ENCODE data around the gene SLC15A4.

SLC15A4 gene

DNA sequence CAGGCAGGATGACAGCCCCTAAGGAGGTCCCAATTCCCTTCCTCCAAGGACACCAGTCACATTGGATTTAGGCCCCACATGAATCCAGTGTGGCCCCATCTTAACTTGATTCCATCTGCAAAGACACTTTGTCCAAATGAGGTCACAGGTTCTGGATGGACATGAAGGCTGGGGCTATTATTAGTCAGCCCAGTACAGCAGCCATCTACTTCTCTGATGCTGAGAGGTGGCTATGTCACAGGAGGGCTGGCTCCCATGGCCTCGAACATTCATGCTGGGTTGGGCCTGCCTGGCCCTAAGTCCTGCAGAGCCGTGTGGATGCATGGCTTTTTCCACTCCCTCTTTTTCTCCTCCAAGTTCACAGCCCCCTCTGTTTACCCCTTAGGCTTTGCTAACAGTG, 35.9 kb downstream of the SLC15A4 start:
- no peaks in the 10 kb centered on the region for H4K20me1 ChIP-seq (ENCODE audit: insufficient read depth, low read length, poor library complexity, severe bottlenecking)
- no peak for TF ChIP-seq EZH2phosphoT487 (IDR thresholded peaks at IDR 0.05; ENCODE audit: borderline replicate concordance)
- TF ChIP-seq, protein P1, sequence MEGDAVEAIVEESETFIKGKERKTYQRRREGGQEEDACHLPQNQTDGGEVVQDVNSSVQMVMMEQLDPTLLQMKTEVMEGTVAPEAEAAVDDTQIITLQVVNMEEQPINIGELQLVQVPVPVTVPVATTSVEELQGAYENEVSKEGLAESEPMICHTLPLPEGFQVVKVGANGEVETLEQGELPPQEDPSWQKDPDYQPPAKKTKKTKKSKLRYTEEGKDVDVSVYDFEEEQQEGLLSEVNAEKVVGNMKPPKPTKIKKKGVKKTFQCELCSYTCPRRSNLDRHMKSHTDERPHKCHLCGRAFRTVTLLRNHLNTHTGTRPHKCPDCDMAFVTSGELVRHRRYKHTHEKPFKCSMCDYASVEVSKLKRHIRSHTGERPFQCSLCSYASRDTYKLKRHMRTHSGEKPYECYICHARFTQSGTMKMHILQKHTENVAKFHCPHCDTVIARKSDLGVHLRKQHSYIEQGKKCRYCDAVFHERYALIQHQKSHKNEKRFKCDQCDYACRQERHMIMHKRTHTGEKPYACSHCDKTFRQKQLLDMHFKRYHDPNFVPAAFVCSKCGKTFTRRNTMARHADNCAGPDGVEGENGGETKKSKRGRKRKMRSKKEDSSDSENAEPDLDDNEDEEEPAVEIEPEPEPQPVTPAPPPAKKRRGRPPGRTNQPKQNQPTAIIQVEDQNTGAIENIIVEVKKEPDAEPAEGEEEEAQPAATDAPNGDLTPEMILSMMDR (conservative IDR thresholded peaks at IDR 0.05; ENCODE audit: low read length), result no peak
- H3K9me3 ChIP-seq (ENCODE audit: insufficient read depth, low read depth, low read length), result no peaks in the 10 kb centered on the region
- no peak overlapping the region for H2AFZ ChIP-seq (ENCODE audit: low read length)
- H3K79me2 ChIP-seq (ENCODE audit: insufficient read depth, low read length), result no peaks in the 10 kb centered on the region
- no peaks in the 10 kb centered on the region for H3K27me3 ChIP-seq (ENCODE audit: insufficient read depth, low read length, poor library complexity, severe bottlenecking)
- H3K4me1 ChIP-seq (ENCODE audit: insufficient read depth, low read length, poor library complexity, severe bottlenecking), result peaks cover 26% of the 10 kb centered on the region
- H3K9ac ChIP-seq (ENCODE audit: low read depth, low read length, poor library complexity, severe bottlenecking), result no peak overlapping the region
- no peak overlapping the region for H3K4me2 ChIP-seq (ENCODE audit: low read depth, low read length, poor library complexity, severe bottlenecking)
- peaks cover 20% of the 10 kb centered on the region; the same call in 1 of the 2 replicates for H3K36me3 ChIP-seq (ENCODE audit: insufficient read depth, low read length)
- H3K9me2 ChIP-seq (replicated peaks; ENCODE audit: low read depth, low read length), result no peaks in the 10 kb centered on the region
- H3K4me3 ChIP-seq (ENCODE audit: low read length, poor library complexity, severe bottlenecking), result no peak overlapping the region
- no peaks in the 10 kb centered on the region for H3F3A ChIP-seq (ENCODE audit: low read depth)

DNA sequence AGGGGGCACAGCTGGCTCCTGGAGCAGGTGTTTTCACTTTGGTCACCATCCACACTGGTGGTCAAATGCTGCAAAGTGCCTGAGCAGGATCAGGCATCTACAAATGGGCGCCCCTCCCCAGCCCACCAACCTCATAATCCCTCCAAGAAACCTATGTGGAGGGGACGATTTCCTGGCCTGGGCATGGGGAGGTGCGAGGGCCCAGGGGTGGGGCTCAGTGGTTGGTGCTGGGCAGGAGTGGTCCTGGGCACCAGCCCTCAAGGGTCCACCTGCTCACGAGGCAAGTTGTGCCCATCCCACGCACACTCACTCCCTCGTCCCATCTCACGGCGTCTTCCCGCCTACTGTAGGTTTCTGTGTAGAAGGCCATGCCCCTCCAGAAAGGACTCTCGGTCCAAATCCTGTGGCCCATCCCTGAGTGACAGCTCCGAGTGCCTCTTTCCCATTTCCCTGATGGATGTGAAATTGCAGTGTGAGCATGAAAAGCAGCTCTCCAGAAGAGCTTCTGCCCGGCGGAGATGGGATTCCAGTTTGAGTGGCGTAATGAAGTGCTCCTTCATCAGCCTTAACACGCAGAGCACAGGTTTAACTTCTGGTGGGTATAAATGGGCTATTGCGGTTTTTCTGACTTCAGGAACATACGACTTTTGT, 36.9 kb downstream of the SLC15A4 start:
- peaks cover 12% of the 10 kb centered on the region; the same call in 1 of the 2 replicates for H3K36me3 ChIP-seq (ENCODE audit: insufficient read depth, low read length)
- peaks cover 17% of the 10 kb centered on the region for H3K4me1 ChIP-seq (ENCODE audit: insufficient read depth, low read length, poor library complexity, severe bottlenecking)
- H3K4me2 ChIP-seq (ENCODE audit: low read depth, low read length, poor library complexity, severe bottlenecking), result peak overlapping the region; percentile 48
- TF ChIP-seq, protein P1 (conservative IDR thresholded peaks at IDR 0.05; ENCODE audit: low read length), result no peak
- no peak for TF ChIP-seq EZH2phosphoT487 (IDR thresholded peaks at IDR 0.05; ENCODE audit: borderline replicate concordance)
- no peaks in the 10 kb centered on the region for H3K27me3 ChIP-seq (ENCODE audit: insufficient read depth, low read length, poor library complexity, severe bottlenecking)
- H3K79me2 ChIP-seq (ENCODE audit: insufficient read depth, low read length), result no peaks in the 10 kb centered on the region
- H3K9me2 ChIP-seq (replicated peaks; ENCODE audit: low read depth, low read length), result no peaks in the 10 kb centered on the region
- H3F3A ChIP-seq (ENCODE audit: low read depth), result no peaks in the 10 kb centered on the region
- H2AFZ ChIP-seq (ENCODE audit: low read length), result no peak overlapping the region
- no peak overlapping the region for H3K4me3 ChIP-seq (ENCODE audit: low read length, poor library complexity, severe bottlenecking)
- no peak overlapping the region for H3K9ac ChIP-seq (ENCODE audit: low read depth, low read length, poor library complexity, severe bottlenecking)
- no peaks in the 10 kb centered on the region for H4K20me1 ChIP-seq (ENCODE audit: insufficient read depth, low read length, poor library complexity, severe bottlenecking)
- no peaks in the 10 kb centered on the region for H3K9me3 ChIP-seq (ENCODE audit: insufficient read depth, low read depth, low read length)

DNA sequence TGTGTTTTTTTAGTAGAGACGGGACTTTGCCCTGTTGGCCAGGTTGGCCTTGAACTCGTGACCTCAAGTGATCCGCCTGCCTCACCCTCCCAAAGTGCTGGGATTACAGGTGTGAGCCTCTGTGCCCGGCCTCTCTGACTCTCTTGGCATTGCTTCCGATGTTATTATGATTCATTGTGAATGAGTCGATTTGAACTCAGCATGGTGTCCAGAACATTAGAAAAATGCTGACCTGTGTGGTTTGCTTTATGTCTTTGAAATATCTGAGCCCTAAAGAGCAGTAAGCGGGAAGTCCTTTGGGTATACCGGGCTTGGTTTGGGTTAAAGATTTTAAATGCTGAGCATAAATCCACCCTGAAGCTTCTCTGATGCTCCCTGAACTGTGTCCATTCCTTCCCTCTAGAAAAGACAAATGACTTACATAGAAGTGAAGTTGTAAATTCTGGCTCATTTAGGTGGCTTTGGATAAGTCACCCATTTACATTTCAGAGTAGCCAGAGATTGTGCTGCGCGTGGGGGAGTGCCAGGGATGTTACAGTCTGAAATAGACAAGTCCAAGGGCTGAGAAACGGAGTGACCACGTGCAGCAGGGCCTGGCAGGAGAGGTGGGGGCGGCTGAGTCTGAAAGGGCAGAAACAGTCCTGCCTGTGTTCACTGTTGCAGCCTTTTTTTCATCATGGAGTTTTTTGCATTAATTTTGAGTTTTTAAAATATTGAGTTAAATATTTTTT, 39.6 kb downstream of the SLC15A4 start:
- Histone ChIP-seq H3K9me2 (replicated peaks; ENCODE audit: low read depth, low read length) (no peaks in the 10 kb centered on the region), H3K9ac (ENCODE audit: low read depth, low read length, poor library complexity, severe bottlenecking) (no peak overlapping the region), H3K27me3 (ENCODE audit: insufficient read depth, low read length, poor library complexity, severe bottlenecking) (no peaks in the 10 kb centered on the region), H3K36me3 (ENCODE audit: insufficient read depth, low read length) (no peaks in the 10 kb centered on the region), H2AFZ (ENCODE audit: low read length) (no peak overlapping the region), H3K4me2 (ENCODE audit: low read depth, low read length, poor library complexity, severe bottlenecking) (no peak overlapping the region), H3K4me3 (ENCODE audit: low read length, poor library complexity, severe bottlenecking) (no peak overlapping the region), H4K20me1 (ENCODE audit: insufficient read depth, low read length, poor library complexity, severe bottlenecking) (no peaks in the 10 kb centered on the region), H3K4me1 (ENCODE audit: insufficient read depth, low read length, poor library complexity, severe bottlenecking) (peaks cover 13% of the 10 kb centered on the region), H3K79me2 (ENCODE audit: insufficient read depth, low read length) (no peaks in the 10 kb centered on the region), H3F3A (ENCODE audit: low read depth) (no peaks in the 10 kb centered on the region), H3K9me3 (ENCODE audit: insufficient read depth, low read depth, low read length) (no peaks in the 10 kb centered on the region)
- no peak for TF ChIP-seq EZH2phosphoT487 (IDR thresholded peaks at IDR 0.05; ENCODE audit: borderline replicate concordance)
- TF ChIP-seq, protein P1 (conservative IDR thresholded peaks at IDR 0.05; ENCODE audit: low read length), result no peak
